ENCODE data around the gene GAP43. TPM values are rescaled to one million over a fixed set of nuclear protein-coding genes. Genes with fewer than 3 reads are reported as not detected.
A peak's percentile ranks its signal among the peaks of the same experiment; 100 is the strongest.

GAP43 gene
- total RNA-seq, 3 donors from 2014 or later: 0.16 TPM; not detected in 2

- H3K27me3 ChIP-seq: no peaks in the 10 kb centered on the region
- no peak for DNase-seq (ENCODE audit: low spot score in 2 of 2)
- no peak overlapping the region for H3K4me3 ChIP-seq
- intact Hi-C loops (cut with DNase I; ENCODE audit: low total_unique reads): no loop called here
- TF ChIP-seq, protein P1, sequence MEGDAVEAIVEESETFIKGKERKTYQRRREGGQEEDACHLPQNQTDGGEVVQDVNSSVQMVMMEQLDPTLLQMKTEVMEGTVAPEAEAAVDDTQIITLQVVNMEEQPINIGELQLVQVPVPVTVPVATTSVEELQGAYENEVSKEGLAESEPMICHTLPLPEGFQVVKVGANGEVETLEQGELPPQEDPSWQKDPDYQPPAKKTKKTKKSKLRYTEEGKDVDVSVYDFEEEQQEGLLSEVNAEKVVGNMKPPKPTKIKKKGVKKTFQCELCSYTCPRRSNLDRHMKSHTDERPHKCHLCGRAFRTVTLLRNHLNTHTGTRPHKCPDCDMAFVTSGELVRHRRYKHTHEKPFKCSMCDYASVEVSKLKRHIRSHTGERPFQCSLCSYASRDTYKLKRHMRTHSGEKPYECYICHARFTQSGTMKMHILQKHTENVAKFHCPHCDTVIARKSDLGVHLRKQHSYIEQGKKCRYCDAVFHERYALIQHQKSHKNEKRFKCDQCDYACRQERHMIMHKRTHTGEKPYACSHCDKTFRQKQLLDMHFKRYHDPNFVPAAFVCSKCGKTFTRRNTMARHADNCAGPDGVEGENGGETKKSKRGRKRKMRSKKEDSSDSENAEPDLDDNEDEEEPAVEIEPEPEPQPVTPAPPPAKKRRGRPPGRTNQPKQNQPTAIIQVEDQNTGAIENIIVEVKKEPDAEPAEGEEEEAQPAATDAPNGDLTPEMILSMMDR (IDR thresholded peaks at IDR 0.05): no peak
- TF ChIP-seq POLR2A (IDR thresholded peaks at IDR 0.05) (no peak), POLR2AphosphoS5 (IDR thresholded peaks at IDR 0.05) (no peak)
- no peaks in the 10 kb centered on the region for H3K4me1 ChIP-seq
- no peaks in the 10 kb centered on the region for H3K9me3 ChIP-seq
- no peaks in the 10 kb centered on the region for H3K36me3 ChIP-seq
- no peak overlapping the region for H3K27ac ChIP-seq
These were observed 32.5 kb downstream of the GAP43 start for GRCh38 chr3:115655761-115656282.

GRCh38 chr3:115657168-115657567 lies 33.9 kb downstream of the GAP43 start:
- Histone ChIP-seq H3K36me3 (no peaks in the 10 kb centered on the region), H3K4me1 (no peaks in the 10 kb centered on the region), H3K27me3 (no peaks in the 10 kb centered on the region), H3K4me3 (no peak overlapping the region), H3K9me3 (no peaks in the 10 kb centered on the region), H3K27ac (no peak overlapping the region)
- TF ChIP-seq, protein P1 (IDR thresholded peaks at IDR 0.05): no peak
- no peak for TF ChIP-seq POLR2A (IDR thresholded peaks at IDR 0.05)
- TF ChIP-seq POLR2AphosphoS5 (IDR thresholded peaks at IDR 0.05): no peak
- DNase-seq (ENCODE audit: low spot score in 2 of 2): no peak
- intact Hi-C loops (cut with DNase I; ENCODE audit: low total_unique reads): no loop called here

GRCh38 chr3:115658032-115658336 lies 34.7 kb downstream of the GAP43 start:
- TF ChIP-seq POLR2AphosphoS5 (IDR thresholded peaks at IDR 0.05): no peak
- TF ChIP-seq, protein P1 (IDR thresholded peaks at IDR 0.05): no peak
- TF ChIP-seq POLR2A (IDR thresholded peaks at IDR 0.05): no peak
- Histone ChIP-seq H3K9me3 (no peaks in the 10 kb centered on the region), H3K27ac (peak overlapping the region; percentile 94 to 95), H3K36me3 (no peaks in the 10 kb centered on the region), H3K4me1 (no peaks in the 10 kb centered on the region), H3K4me3 (peak overlapping the region; percentile 67 to 84 (median 82)), H3K27me3 (no peaks in the 10 kb centered on the region)
- no peak for DNase-seq (ENCODE audit: low spot score in 2 of 2)
- intact Hi-C loops (cut with DNase I; ENCODE audit: low total_unique reads): no loop called here

DNA sequence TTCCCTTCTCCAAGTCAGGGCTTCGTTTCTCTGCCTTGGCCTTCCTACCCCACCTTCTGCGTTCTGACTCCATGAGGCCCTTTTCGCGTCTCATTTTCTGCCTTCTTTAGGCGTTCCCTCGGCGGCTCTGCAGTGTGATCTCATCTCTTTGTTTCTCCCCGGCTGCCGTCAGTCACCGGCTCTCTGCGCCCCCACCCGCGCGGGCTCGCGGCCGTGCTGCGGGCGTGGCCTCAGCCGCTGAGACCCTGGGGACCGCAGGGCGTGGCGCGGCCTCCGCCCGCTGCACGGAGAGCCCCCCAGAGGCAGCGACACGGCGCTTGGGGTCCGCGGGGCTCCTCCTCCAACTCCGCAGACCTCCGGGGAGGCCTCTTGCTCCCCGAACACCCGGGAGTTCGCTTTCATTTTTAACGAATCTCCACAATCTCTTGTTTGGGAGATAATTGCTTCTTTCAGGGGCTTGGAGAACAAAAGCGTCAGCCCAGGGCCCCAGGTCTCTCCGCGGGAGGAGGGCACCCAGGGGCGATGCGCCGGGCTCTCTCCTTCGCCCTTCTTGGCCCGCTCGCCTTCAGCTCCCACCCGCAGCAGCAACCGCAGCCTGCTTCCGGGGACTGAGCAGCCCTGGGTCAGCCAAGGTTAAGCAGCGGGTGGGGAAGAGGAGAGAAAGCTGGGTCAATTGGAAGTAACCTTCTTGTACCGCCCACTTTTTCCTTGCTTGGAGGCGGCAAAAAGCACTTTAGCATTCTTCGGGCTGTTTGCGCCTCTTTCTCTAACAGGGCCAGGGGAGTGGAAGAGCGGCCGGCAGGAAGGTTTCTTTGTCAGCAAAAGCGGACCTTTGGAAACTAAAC lies 35.2 kb downstream of the GAP43 start:
- no peaks in the 10 kb centered on the region for H3K27me3 ChIP-seq
- no peaks in the 10 kb centered on the region for H3K9me3 ChIP-seq
- H3K4me3 ChIP-seq: peak overlapping the region; percentile 67 to 84 (median 82)
- H3K4me1 ChIP-seq: no peaks in the 10 kb centered on the region
- peak overlapping the region; percentile 94 to 95 for H3K27ac ChIP-seq
- H3K36me3 ChIP-seq: no peaks in the 10 kb centered on the region
- peak in 2 of 3 donors; percentile 41 to 59 for TF ChIP-seq POLR2AphosphoS5 (IDR thresholded peaks at IDR 0.05)
- no peak for TF ChIP-seq POLR2A (IDR thresholded peaks at IDR 0.05)
- intact Hi-C loops (cut with DNase I; ENCODE audit: low total_unique reads): no loop called here
- peak; percentile 38 to 58 for DNase-seq (ENCODE audit: low spot score in 2 of 2)

DNA sequence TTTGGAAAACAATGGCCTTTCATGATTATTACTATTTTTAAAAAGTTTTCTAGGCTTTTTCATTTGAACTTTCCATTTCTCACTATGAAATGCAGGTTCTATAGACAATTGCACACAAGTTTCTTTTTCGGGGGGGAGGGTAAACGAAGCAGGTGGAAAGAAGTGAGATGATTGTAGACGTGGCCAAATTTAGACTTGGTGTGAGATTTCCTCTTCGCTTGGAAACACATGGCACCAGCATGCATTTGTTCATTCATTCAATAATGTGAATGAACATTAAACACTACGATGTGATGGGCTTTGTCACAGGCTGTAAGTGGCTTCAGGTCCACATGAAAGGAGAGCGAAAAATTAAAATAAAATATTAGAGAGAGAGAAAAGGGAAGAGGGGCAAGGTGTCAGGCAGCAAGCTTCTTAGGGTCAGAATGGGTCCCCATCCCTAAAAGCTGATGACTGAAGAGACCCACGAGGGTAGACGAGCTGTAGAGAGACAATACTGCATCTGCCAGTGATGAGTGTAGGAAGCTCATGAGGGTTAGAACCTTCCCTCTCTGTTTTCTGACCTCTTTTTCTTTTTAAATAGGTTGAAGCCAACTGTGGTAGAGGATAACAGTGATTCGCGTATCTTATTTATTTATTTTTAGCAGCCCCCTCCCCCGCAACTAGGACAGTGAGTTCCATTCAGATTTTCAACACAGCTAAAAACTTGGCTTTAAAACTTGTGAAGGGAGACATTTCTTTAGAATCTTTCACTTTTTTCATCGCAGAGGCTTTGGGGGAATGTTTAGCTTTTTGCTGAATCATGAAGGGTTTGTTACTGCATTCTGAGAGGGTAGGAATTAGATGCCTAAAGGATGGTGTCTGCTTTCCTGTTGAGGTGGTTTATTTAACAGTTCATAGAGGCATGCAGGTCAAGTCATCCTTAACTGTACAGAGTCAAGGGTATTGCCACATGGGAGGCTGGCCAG lies 36.2 kb downstream of the GAP43 start:
- Histone ChIP-seq H3K9me3 (no peaks in the 10 kb centered on the region), H3K4me3 (peak overlapping the region; percentile 67 to 84 (median 82)), H3K36me3 (no peaks in the 10 kb centered on the region), H3K4me1 (no peaks in the 10 kb centered on the region), H3K27ac (peak overlapping the region; percentile 94 to 95), H3K27me3 (no peaks in the 10 kb centered on the region)
- intact Hi-C loops (cut with DNase I; ENCODE audit: low total_unique reads): no loop called here
- TF ChIP-seq POLR2AphosphoS5 (IDR thresholded peaks at IDR 0.05): no peak
- TF ChIP-seq, protein P1 (IDR thresholded peaks at IDR 0.05): no peak
- TF ChIP-seq POLR2A (IDR thresholded peaks at IDR 0.05): no peak
- DNase-seq (ENCODE audit: low spot score in 2 of 2): no peak

All from breast epithelium (tissue), 4 donors.